IMR-90 (cell line): ENCODE results near the gene CEP70. TPM values are rescaled to one million over a fixed set of nuclear protein-coding genes. Genes with fewer than 3 reads are reported as not detected.

Experiments used
- ATAC-seq: fragments of 200-7000 bp; cut with Tn5 transposase; 2 replicates; pipeline ENCODE4 v1.9.1; 2020; ENCODE audit warnings: low read depth, mild to moderate bottlenecking, moderate library complexity
- BruUV-seq: library from RNA; stranded (reverse); fragments of 400-500 nt; replicated peaks from 2 replicates; lab custom pipeline; 2021; lab: Mats Ljungman, UMichigan
- CTCF ChIA-PET: fragments of 300-600 bp; formaldehyde crosslinking; extraction: SDS; loops from one replicate; lab custom pipeline; 2021; ENCODE audit warnings: antibody characterized with exemption; lab: Yijun Ruan, JAX
- POLR2A ChIA-PET: fragments of 300-600 bp; sonication (Branson Sonifier 250); formaldehyde crosslinking; loops from one replicate; lab custom pipeline; 2022; ENCODE audit warnings: antibody characterized with exemption; ENCODE audit not compliant: unreplicated experiment; lab: Charles Lee
- DNase-seq: peaks from one replicate; pipeline ENCODE4 v3.0.0; 2013
- H2AFZ ChIP-seq: replicated peaks from 2 replicates; pipeline ENCODE3; 2013; ENCODE audit warnings: low read length, mild to moderate bottlenecking; ENCODE audit not compliant: poor library complexity
- H2AK5ac ChIP-seq: 2 replicates; pipeline ENCODE4 v1.6.1; 2013; ENCODE audit warnings: low read depth, low read length, inconsistent platforms
- H2AK9ac ChIP-seq: replicated peaks from 2 replicates; pipeline ENCODE3; 2013; ENCODE audit warnings: mild to moderate bottlenecking, low read depth, low read length, moderate library complexity; ENCODE audit not compliant: poor library complexity
- H2BK120ac ChIP-seq: 2 replicates; pipeline ENCODE4 v1.6.1; 2013; ENCODE audit warnings: low read depth, low read length, inconsistent platforms
- H2BK15ac ChIP-seq: 3 replicates; pipeline ENCODE4 v1.6.1; 2013; ENCODE audit warnings: low read depth, low read length, inconsistent platforms
- H2BK20ac ChIP-seq: 2 replicates; pipeline ENCODE4 v1.6.1; 2013; ENCODE audit warnings: low read depth, mild to moderate bottlenecking, inconsistent platforms, low read length, moderate library complexity
- H2BK5ac ChIP-seq: 2 replicates; pipeline ENCODE4 v1.6.1; 2013; ENCODE audit warnings: mild to moderate bottlenecking, low read depth, low read length, inconsistent platforms; ENCODE audit not compliant: poor library complexity, severe bottlenecking
- H3K14ac ChIP-seq: replicated peaks from 2 replicates; pipeline ENCODE4 v1.6.1; 2013; ENCODE audit warnings: low read depth, low read length, inconsistent platforms
- H3K18ac ChIP-seq: 2 replicates; pipeline ENCODE4 v1.6.1; 2013; ENCODE audit warnings: low read depth, low read length, control low read depth
- H3K23ac ChIP-seq: 2 replicates; pipeline ENCODE4 v1.6.1; 2013; ENCODE audit warnings: low read depth, low read length, inconsistent platforms
- H3K27ac ChIP-seq: 2 replicates; pipeline ENCODE4 v1.5.1; 2013; ENCODE audit warnings: mild to moderate bottlenecking, control low read depth, low read length; ENCODE audit not compliant: insufficient read depth
- H3K27me3 ChIP-seq: 2 replicates; pipeline ENCODE4 v1.6.1; 2013; ENCODE audit warnings: low read length; ENCODE audit not compliant: control insufficient read depth, insufficient read depth
- H3K36me3 ChIP-seq: 2 replicates; pipeline ENCODE4 v1.6.1; 2013; ENCODE audit warnings: low read length, mixed read lengths; ENCODE audit not compliant: control insufficient read depth, insufficient read depth
- H3K4ac ChIP-seq: 2 replicates; pipeline ENCODE4 v1.6.1; 2013; ENCODE audit warnings: low read depth, low read length, inconsistent platforms
- H3K4me1 ChIP-seq: 2 replicates; pipeline ENCODE4 v1.6.1; 2013; ENCODE audit warnings: low read length, mixed read lengths; ENCODE audit not compliant: control insufficient read depth, insufficient read depth
- H3K4me2 ChIP-seq: 2 replicates; pipeline ENCODE4 v1.6.1; 2013; ENCODE audit warnings: low read depth, mild to moderate bottlenecking, control low read depth, low read length, moderate library complexity
- H3K4me3 ChIP-seq: 2 replicates; pipeline ENCODE4 v1.5.1; 2013; ENCODE audit warnings: low read depth, mild to moderate bottlenecking, control low read depth, low read length, moderate library complexity; ENCODE audit not compliant: insufficient read depth
- H3K56ac ChIP-seq: 2 replicates; pipeline ENCODE4 v1.6.1; 2013; ENCODE audit warnings: low read length, inconsistent platforms; ENCODE audit not compliant: insufficient read depth; ENCODE audit errors: extremely low read depth
- H3K79me1 ChIP-seq, 2 experiments: 2 replicates each; pipeline ENCODE4 v1.6.1; 2013; ENCODE audit warnings: low read length in 2 of 2, inconsistent platforms in 1 of 2, low read depth in 1 of 2
- H3K9ac ChIP-seq: 2 replicates; pipeline ENCODE4 v1.6.1; 2013; ENCODE audit warnings: low read depth, low read length, control low read depth
- H3K9me1 ChIP-seq: 2 replicates; pipeline ENCODE4 v1.6.1; 2013; ENCODE audit warnings: low read length, inconsistent platforms; ENCODE audit not compliant: insufficient read depth
- H3K9me3 ChIP-seq: 2 replicates; pipeline ENCODE4 v1.6.1; 2013; ENCODE audit warnings: low read length; ENCODE audit not compliant: control insufficient read depth, insufficient read depth
- H4K20me1 ChIP-seq: 2 replicates; pipeline ENCODE4 v1.6.1; 2013; ENCODE audit warnings: low read length, inconsistent platforms; ENCODE audit not compliant: insufficient read depth
- H4K5ac ChIP-seq: 2 replicates; pipeline ENCODE4 v1.6.1; 2013; ENCODE audit warnings: mild to moderate bottlenecking, low read depth, low read length, control low read depth
- H4K8ac ChIP-seq, 2 experiments: 2 replicates each; pipeline ENCODE4 v1.6.1; 2013; ENCODE audit warnings: low read depth in 2 of 2, low read length in 2 of 2, control low read depth in 1 of 2, inconsistent platforms in 1 of 2
- H4K91ac ChIP-seq: 2 replicates; pipeline ENCODE4 v1.6.1; 2013; ENCODE audit warnings: low read depth, low read length, inconsistent platforms; ENCODE audit not compliant: insufficient read depth
- BHLHE40 ChIP-seq: fragments of 150-350 bp; IDR thresholded peaks from 2 replicates; pipeline ENCODE4 v1.6.1; 2016; ENCODE audit warnings: mild to moderate bottlenecking, low read depth, low read length
- CHD1 ChIP-seq: IDR thresholded peaks from 2 replicates; pipeline ENCODE4 v1.6.1; 2012; ENCODE audit warnings: low read depth, low read length, improper control_type of control experiment
- FOS ChIP-seq: fragments of 150-350 bp; IDR thresholded peaks from 2 replicates; pipeline ENCODE4 v1.6.1; 2016; ENCODE audit warnings: low read depth, low read length
- MAFK ChIP-seq: IDR thresholded peaks from 2 replicates; pipeline ENCODE4 v1.6.1; 2012; ENCODE audit warnings: low read depth, low read length, improper control_type of control experiment
- NFE2L2 ChIP-seq: fragments of 150-350 bp; IDR thresholded peaks from 2 replicates; pipeline ENCODE4 v1.6.1; 2016; ENCODE audit warnings: low read depth, mild to moderate bottlenecking, low read length
- POLR2A ChIP-seq: IDR thresholded peaks from 2 replicates; pipeline ENCODE4 v1.6.1; 2012; ENCODE audit warnings: mild to moderate bottlenecking, low read depth, low read length
- RCOR1 ChIP-seq: IDR thresholded peaks from 2 replicates; pipeline ENCODE4 v1.6.1; 2012; ENCODE audit warnings: mild to moderate bottlenecking, low read length, improper control_type of control experiment; ENCODE audit not compliant: insufficient replicate concordance
- WGBS, 2 experiments: methylation state at CpG; one replicate each; pipeline versions ENCODE4 v1.1.5 to v1.1.7; 2013; ENCODE audit warnings: missing lambda C conversion rate in 2 of 2; ENCODE audit not compliant: insufficient read length in 1 of 2; ENCODE audit errors: extremely low coverage in 2 of 2; 5-methylcytosine and 5-hydroxymethylcytosine counted together
- dilution Hi-C: fragments of 300-500 bp; cut with HindIII; formaldehyde crosslinking; loops from one replicate; pipeline ENCODE4 v1.14.3; 2018; ENCODE audit warnings: low sequenced_read_pairs; ENCODE audit not compliant: unreplicated experiment
- in situ Hi-C: fragments of 300-500 bp; cut with MboI; formaldehyde crosslinking; loops from 3 replicates; pipeline ENCODE4 v1.14.3; 2019; ENCODE audit warnings: low sequenced_read_pairs, inconsistent platforms, mixed read lengths
- intact Hi-C: fragments of 100-400 bp; cut with micrococcal nuclease; formaldehyde crosslinking; loops from 2 replicates; pipeline ENCODE4 v1.10.0; 2022
- polyA plus RNA-seq, 3 experiments: library from polyadenylated mRNA; depleted of rRNA; stranded (reverse); fragments of >200 nt; gene quantifications; 2 replicates each; pipeline ENCODE4 v1.2.3, GENCODE V29; 2012; ENCODE audit warnings: low replicate concordance in 1 of 3
- total RNA-seq: library from RNA; depleted of rRNA; stranded (reverse); fragments of >200 nt; gene quantifications from 2 replicates; pipeline ENCODE4 v1.2.3, GENCODE V29; 2012
- TF ChIP-seq, protein P1 (sequence below): fragments of 150-350 bp; IDR thresholded peaks from 2 replicates; pipeline ENCODE4 v1.6.1; 2016; ENCODE audit warnings: low read depth, mild to moderate bottlenecking, low read length, moderate library complexity, borderline replicate concordance
- TF ChIP-seq, protein P2 (sequence below): fragments of 150-350 bp; IDR thresholded peaks from 2 replicates; pipeline ENCODE4 v1.6.1; 2017; ENCODE audit warnings: mild to moderate bottlenecking, antibody characterized with exemption, low read length, low read depth

Gene CEP70
- total and polyA plus RNA-seq, 2 of the 4 experiments (the other 2 are of a cell fraction) = 4.6 to 11.1 TPM

DNA sequence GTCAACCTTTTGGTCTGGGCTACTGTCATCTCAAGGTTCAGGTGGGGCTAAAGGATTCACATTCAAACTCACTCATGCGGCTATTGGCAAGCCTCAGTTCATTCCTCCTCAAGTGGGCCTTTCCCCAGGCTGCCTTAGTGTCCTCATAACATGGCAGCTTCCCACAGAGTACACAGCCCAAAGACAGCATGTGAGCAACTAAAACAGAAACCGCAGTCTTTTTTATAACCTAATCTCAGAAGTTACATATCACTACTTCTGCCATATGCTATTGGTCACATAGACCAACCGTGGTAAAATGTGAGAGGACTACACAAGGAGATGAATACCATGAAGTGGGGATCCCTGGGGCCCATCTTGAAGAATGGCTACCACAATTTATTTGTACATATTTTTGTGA, 4.5 kb upstream of the CEP70 start:
- in situ Hi-C loops (loop anchor here (5.0 to 25.0 kb wide), 2 partner anchors 319 to 739 kb away; partner anchors contain the start of gene MRPS22), intact Hi-C loops (loop anchor here (10.0 kb wide), 1 partner anchor 236 kb away; the partner anchor contains the start of gene PIK3CB), dilution Hi-C loops (no loop called here)
- Histone ChIP-seq H2AFZ (no peak overlapping the region), H2BK15ac (no peak overlapping the region), H3K9me3 (no peaks in the 10 kb centered on the region; the same call in 1 of the 2 replicates), H4K91ac (no peak overlapping the region), H2BK120ac (no peak overlapping the region), H3K18ac (no peak overlapping the region), H3K4me3 (no peak overlapping the region), H2AK5ac (no peak overlapping the region), H3K9me1 (no peaks in the 10 kb centered on the region), H2AK9ac (no peak overlapping the region), H4K5ac (no peak overlapping the region), H3K27me3 (no peaks in the 10 kb centered on the region), H3K79me1 (peaks cover 2 to 4% of the 10 kb centered on the region in 2 experiments; a peak in 1 of 4 replicates), H3K14ac (no peak overlapping the region), H3K4me1 (no peaks in the 10 kb centered on the region), H2BK5ac (no peak overlapping the region), H3K4me2 (no peak overlapping the region), H3K36me3 (no peaks in the 10 kb centered on the region), H4K20me1 (no peaks in the 10 kb centered on the region), H3K27ac (no peak overlapping the region), H3K4ac (no peak overlapping the region), H3K9ac (no peak overlapping the region), H4K8ac (no peak overlapping the region), H3K23ac (no peak overlapping the region), H3K56ac (no peak overlapping the region), H2BK20ac (no peak overlapping the region)
- TF ChIP-seq NFE2L2 = no peak
- no peak for TF ChIP-seq FOS
- TF ChIP-seq MAFK = no peak
- no peak for TF ChIP-seq POLR2A
- TF ChIP-seq, protein P1, sequence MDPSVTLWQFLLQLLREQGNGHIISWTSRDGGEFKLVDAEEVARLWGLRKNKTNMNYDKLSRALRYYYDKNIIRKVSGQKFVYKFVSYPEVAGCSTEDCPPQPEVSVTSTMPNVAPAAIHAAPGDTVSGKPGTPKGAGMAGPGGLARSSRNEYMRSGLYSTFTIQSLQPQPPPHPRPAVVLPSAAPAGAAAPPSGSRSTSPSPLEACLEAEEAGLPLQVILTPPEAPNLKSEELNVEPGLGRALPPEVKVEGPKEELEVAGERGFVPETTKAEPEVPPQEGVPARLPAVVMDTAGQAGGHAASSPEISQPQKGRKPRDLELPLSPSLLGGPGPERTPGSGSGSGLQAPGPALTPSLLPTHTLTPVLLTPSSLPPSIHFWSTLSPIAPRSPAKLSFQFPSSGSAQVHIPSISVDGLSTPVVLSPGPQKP = no peak
- TF ChIP-seq RCOR1 = no peak
- TF ChIP-seq CHD1 = no peak
- TF ChIP-seq BHLHE40 = no peak
- TF ChIP-seq, protein P2, sequence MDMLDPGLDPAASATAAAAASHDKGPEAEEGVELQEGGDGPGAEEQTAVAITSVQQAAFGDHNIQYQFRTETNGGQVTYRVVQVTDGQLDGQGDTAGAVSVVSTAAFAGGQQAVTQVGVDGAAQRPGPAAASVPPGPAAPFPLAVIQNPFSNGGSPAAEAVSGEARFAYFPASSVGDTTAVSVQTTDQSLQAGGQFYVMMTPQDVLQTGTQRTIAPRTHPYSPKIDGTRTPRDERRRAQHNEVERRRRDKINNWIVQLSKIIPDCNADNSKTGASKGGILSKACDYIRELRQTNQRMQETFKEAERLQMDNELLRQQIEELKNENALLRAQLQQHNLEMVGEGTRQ = no peak
- ATAC-seq = no peak
- ChIA-PET POLR2A (no interaction called here), CTCF (interaction anchor here (0.5 to 2.0 kb wide), 4 partner anchors 119 to 317 kb away, joined by 3 to 7 read pairs (median 3); no protein-coding TSS in a partner anchor)
- DNase-seq = no peak
- WGBS, 2 experiments = 78% methylated on average over 1 of the region's 3 CpGs; no CpG with 5 or more reads in 1 of the 2 experiments
- no TSS peak for BruUV-seq
